ENCODE results near the gene KLHL2.

Gene KLHL2

GRCh38 chr4:165360985-165361670 is 153.8 kb downstream of the KLHL2 start:
- in situ Hi-C loops (cut with MboI; ENCODE audit: low sequenced_read_pairs): no loop called here

DNA sequence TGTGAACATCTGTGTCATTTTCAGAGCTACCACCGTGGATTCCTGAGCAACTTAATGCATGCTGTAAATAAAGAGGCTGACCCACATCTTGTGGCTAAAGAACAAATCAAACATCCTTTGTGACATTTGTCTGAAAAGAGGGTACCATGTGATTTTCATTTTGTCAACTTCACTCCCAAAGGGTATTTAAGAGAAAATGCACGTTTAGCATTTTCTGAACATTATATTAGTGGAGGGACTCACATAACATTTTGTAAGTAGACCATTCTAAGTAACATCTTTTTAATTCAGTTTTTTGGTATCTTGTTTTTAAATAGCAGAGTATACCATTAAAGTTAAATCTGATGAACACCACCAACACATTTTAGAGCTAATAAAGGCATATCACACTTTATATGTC is 154.4 kb downstream of the KLHL2 start:
- in situ Hi-C loops (cut with MboI; ENCODE audit: low sequenced_read_pairs): no loop called here

DNA sequence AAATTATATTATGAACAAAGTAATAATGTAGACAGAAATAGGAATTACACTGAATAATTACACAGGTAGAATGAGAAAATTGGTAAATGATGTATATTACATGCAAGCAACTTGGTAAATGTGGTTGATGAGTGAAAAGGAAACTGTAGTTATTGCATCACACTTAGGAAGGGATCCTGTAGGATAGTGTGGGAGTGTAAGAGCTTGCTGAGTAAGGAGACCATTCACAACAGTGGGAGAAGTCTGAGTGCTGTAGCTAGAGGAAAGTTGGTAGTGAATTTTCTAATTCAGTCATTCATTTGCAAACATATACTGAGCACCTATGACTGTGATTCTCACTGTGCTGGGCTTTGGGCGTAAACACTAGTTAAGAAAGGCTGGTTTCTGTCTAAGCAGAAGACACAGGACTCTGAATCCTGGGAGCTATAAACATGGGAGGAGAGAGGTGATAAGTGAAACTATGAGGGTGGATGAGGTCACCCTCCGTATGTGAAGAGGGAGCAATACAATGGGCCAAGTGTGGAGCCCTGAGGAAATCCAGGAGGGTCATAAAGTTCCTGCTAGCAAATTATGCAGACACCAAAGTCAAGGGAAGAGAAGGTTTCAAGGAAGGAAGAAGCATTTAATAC is 157.2 kb downstream of the KLHL2 start:
- in situ Hi-C loops (cut with MboI; ENCODE audit: low sequenced_read_pairs): no loop called here

DNA sequence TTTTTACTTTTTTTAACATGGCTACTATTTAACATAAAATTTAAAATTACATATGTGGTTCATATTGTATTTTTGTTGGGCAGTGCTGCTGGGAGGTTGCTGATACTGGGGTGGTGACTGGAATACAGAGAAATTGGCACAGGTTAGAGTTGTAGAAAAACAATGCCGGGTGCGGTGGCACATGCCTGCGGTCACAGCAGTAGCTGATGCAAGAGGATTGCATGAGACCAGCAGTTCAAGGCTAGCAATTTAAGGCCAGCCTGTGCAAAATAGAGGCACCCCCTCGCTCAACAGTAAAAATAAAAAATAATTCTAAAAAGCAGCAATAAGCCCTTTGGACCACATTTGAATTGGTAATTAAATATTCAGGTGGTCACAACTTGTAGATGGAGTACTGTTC is 159.7 kb downstream of the KLHL2 start:
- in situ Hi-C loops (cut with MboI; ENCODE audit: low sequenced_read_pairs): no loop called here

DNA sequence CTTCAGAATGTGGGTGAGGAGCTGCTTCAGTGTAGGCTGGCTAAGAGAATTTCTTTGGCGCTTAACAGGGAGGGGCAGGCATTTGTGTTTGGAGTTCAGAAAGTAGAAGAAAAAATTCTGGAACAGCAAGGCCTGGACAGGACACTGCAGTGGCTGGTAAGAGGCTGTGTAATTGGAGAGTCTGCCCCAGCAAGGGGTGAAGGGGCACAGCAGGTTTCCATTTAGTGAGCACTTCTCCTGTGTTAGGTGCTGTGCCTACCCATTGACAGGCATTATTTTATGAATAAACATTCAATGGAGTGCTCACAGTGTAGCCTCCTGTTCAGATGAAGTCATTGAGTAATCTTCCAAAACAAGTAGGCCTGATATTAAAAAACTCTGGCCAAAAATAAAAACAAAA is 160.8 kb downstream of the KLHL2 start:
- in situ Hi-C loops (cut with MboI; ENCODE audit: low sequenced_read_pairs): no loop called here

DNA sequence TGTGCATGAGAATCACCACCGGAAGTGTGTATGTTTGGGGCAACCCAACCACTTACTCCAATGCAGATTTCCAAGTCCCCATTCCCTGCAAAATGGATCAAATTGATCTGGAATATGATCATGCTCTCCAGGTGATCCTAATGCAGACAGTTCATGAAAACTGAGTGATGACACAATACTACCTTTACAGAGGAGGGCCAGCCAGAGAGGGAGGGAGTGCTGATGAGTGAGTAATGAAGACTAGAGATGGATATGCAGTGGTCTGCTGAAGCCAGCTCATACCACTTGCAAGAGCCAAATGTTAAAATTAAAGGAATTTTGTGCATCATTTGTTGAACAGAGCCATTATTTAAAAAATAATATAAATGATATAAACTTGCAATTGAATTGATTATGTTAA is 161.2 kb downstream of the KLHL2 start:
- in situ Hi-C loops (cut with MboI; ENCODE audit: low sequenced_read_pairs): no loop called here

- in situ Hi-C loops (cut with MboI; ENCODE audit: low sequenced_read_pairs): no loop called here
These were observed 162.2 kb downstream of the KLHL2 start for GRCh38 chr4:165369522-165369921.

DNA sequence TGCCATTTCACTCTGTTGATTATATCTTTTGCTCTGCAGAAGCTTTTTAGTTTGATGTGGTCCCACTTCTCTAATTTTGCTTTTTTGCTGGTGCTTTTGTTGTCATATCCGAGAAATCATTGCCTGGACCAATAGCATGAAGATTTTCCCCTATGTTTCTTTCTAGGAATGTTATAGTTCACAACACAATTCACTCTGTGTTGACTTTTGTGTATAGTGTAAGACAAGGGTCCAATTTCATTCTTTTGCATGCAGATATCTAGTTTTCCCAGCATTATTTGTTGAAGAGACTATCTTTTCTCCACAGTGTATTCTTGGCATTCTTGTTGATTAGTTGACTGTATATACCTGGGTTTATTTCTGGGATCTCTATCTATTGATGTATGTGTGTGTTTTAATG is 163.2 kb downstream of the KLHL2 start:
- in situ Hi-C loops (cut with MboI; ENCODE audit: low sequenced_read_pairs): no loop called here
